Activated naive CD8-positive, alpha-beta T cell treated with anti-CD3 and anti-CD28 coated beads, Interleukin-2, amount 50 U/mL, for 24 hours (primary cell): ENCODE results near the gene GPR152.
A peak's percentile ranks its signal among the peaks of the same experiment; 100 is the strongest.

Source experiments
- ATAC-seq: fragments of 150-1000 bp; cut with Tn5 transposase; one replicate; pipeline ENCODE4 v1.10.0; 2021
- DNase-seq: peaks from one replicate; pipeline ENCODE4 v3.0.0; 2021
- H3K27ac Mint-ChIP-seq: one replicate; pipeline ENCODE4 v1.8.0; 2021; ENCODE audit warnings: mild to moderate bottlenecking, mixed read lengths
- H3K27me3 Mint-ChIP-seq: one replicate; pipeline ENCODE4 v1.8.0; 2021; ENCODE audit warnings: mixed read lengths
- H3K36me3 Mint-ChIP-seq: one replicate; pipeline ENCODE4 v1.8.0; 2021; ENCODE audit warnings: low read depth, mixed read lengths
- H3K4me1 Mint-ChIP-seq: one replicate; pipeline ENCODE4 v1.8.0; 2021; ENCODE audit warnings: mixed read lengths
- H3K4me3 Mint-ChIP-seq: one replicate; pipeline ENCODE4 v1.8.0; 2021; ENCODE audit warnings: mild to moderate bottlenecking, moderate library complexity, mixed read lengths
- H3K9me3 Mint-ChIP-seq: one replicate; pipeline ENCODE4 v1.8.0; 2021; ENCODE audit warnings: mixed read lengths

The GPR152 gene

DNA sequence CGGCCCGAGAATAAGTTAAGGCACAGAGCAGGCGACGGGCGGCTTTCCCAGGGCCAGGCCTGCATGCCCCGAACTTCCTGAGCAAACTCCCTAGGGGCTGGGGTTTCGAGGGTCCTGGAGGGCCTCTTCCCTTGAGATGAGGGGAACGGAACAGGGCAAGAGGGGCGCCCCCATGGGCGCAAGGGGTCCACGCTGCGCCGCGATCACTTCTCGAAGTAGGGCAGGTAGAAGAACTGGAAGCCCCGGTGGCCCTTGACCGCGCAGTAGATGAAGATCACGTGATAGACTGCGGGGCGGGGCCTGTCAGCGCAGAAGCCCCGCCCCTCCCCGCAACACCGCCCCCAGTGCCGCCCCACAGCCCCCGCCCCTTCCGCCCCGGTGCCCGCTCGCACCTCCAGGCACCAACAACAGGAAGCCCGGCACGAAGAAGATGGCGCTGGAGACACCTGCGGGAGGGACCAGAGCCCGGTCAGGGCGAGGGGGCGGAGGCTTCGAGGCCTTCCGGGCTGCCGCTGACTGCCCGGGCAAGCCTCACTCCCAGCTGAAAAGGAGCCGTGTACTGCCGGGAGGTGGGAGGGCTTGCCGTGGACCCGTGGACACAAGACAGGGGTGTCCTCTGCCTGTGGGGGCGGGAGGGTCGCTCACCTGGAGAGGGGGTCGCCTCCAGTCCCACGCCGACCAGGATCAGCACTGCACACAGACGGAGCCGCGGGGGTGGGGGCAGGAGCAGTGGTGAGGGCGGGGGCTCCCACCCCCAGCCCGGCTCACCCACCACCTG lies 12.1 kb upstream of the GPR152 start:
- DNase-seq (peak; percentile 94), ATAC-seq (peak; percentile 77)
- Mint-ChIP-seq H3K4me1 (peaks cover 41% of the 10 kb centered on the region), H3K4me3 (peak overlapping the region; percentile 84), H3K27me3 (no peaks in the 10 kb centered on the region), H3K9me3 (no peaks in the 10 kb centered on the region), H3K27ac (peak overlapping the region; percentile 82), H3K36me3 (no peaks in the 10 kb centered on the region)

DNA sequence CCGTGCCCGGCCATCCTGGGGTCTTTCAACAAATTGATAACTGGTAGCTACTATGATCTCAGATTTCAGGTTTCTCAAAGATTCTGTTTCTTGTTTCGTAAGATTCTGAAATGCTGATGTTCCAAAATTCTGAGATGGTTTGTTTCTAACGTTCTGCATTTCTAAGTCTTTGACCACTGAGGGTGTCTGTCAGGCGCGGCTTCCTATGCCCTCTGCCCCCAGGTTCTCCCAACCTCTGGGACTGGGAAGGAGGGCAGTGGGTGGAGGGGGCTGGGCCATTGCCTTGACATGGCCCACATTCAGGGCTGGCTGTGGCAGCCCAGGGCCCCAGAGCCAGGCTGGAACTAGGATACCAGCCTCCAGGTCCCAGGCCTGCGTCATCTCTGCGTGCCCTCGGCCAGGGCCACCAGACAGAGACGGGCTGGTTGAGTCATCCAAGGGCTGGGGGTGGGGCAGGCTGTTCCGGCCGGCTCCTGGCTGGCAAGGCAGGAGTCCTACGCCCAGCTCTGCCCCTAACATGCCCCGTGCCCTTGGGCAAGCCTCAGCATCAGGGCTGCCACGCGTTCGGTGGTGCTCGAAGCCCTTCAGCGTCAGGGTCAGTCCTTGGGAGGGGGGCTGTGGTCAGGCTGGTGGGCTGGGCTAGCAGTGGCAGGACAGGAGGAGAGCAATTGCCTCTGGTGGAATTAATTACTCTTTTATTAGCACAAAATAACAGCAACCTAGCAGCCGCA lies 11.3 kb upstream of the GPR152 start:
- ATAC-seq = no peak
- no peaks in the 10 kb centered on the region for H3K36me3 Mint-ChIP-seq
- H3K27me3 Mint-ChIP-seq = no peaks in the 10 kb centered on the region
- H3K4me3 Mint-ChIP-seq = peak overlapping the region; percentile 84
- peaks cover 37% of the 10 kb centered on the region for H3K4me1 Mint-ChIP-seq
- peak overlapping the region; percentile 82 for H3K27ac Mint-ChIP-seq
- no peak for DNase-seq
- H3K9me3 Mint-ChIP-seq = no peaks in the 10 kb centered on the region

- Mint-ChIP-seq H3K4me1 (peaks cover 34% of the 10 kb centered on the region), H3K36me3 (no peaks in the 10 kb centered on the region), H3K9me3 (no peaks in the 10 kb centered on the region), H3K4me3 (no peak overlapping the region), H3K27me3 (no peaks in the 10 kb centered on the region), H3K27ac (no peak overlapping the region)
- DNase-seq = no peak
- no peak for ATAC-seq
These were observed 10.7 kb upstream of the GPR152 start for GRCh38 chr11:67463186-67463585.

DNA sequence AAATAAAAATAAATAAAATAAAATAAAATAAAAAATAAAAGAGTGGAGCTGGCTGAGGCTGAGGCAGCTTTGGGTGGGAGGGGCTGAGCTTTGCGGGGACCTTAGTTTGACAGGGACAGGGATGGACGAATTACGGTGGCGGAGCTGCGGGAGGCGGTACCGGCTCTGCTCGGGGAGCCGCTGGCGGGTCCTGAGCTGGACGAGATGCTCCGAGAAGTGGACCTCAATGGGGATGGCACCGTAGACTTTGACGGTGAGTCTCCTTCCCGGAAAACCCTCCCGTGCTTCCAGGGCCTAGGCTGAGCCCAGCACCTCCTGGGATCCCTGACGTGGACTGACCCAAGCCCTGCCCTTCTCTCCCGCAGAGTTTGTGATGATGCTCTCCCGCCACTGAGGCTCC lies 5.7 kb upstream of the GPR152 start:
- peaks cover 13% of the 10 kb centered on the region for H3K4me1 Mint-ChIP-seq
- H3K9me3 Mint-ChIP-seq = no peaks in the 10 kb centered on the region
- H3K27ac Mint-ChIP-seq = no peak overlapping the region
- no peak overlapping the region for H3K4me3 Mint-ChIP-seq
- ATAC-seq (no peak), DNase-seq (no peak)
- H3K27me3 Mint-ChIP-seq = no peaks in the 10 kb centered on the region
- H3K36me3 Mint-ChIP-seq = no peaks in the 10 kb centered on the region

- H3K36me3 Mint-ChIP-seq = no peaks in the 10 kb centered on the region
- no peaks in the 10 kb centered on the region for H3K27me3 Mint-ChIP-seq
These were observed 4.9 kb upstream of the GPR152 start for GRCh38 chr11:67457453-67457852.

DNA sequence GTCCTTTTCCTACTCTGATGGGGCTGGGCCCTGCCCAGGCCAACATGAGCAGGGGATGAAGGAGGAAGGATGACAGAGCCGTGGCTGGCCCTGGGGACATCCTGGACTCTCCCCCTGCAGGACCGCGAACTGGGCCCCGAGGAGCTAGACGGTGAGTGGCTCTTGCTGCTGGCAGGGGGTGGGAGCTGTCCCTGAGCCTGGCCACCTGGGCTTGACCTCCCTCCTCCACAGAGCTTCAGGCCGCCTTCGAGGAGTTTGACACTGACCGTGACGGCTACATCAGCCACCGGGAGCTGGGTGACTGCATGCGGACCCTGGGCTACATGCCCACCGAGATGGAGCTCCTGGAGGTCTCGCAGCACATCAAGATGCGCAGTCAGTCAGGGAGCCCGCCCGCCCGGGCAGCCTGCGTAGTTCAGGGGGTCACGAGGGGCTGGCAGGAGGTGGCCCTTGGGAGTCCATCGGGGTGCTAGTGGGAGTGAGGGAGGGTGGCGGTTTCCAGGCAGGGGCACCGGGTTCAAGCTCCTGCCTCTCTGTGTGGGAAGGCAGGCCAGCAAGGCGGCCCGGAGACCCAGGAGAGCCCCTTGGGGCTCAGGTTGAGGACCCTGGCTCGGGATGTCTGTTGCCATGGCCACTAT lies 3.7 kb upstream of the GPR152 start:
- Mint-ChIP-seq H3K27ac (no peak overlapping the region), H3K4me3 (no peak overlapping the region), H3K4me1 (peaks cover 12% of the 10 kb centered on the region), H3K27me3 (no peaks in the 10 kb centered on the region), H3K36me3 (no peaks in the 10 kb centered on the region), H3K9me3 (no peaks in the 10 kb centered on the region)
- DNase-seq (no peak), ATAC-seq (no peak)

More at GRCh38 chr11:67457453-67457852, 4.9 kb upstream of the GPR152 start:
- ATAC-seq (no peak), DNase-seq (no peak)
- H3K4me1 Mint-ChIP-seq = peaks cover 9% of the 10 kb centered on the region
- no peak overlapping the region for H3K27ac Mint-ChIP-seq
- H3K9me3 Mint-ChIP-seq = no peaks in the 10 kb centered on the region
- no peak overlapping the region for H3K4me3 Mint-ChIP-seq

GRCh38 chr11:67455054-67455453 lies 2.5 kb upstream of the GPR152 start, which contains the start of gene CABP4:
CABP4 (plus strand) TSS chr11:67455354; CDS start chr11:67455424, 70 bp downstream.
- Mint-ChIP-seq H3K4me1 (peaks cover 8% of the 10 kb centered on the region), H3K27ac (no peak within 1 kb of the TSS), H3K9me3 (no peaks in the 10 kb centered on the region), H3K27me3 (no peaks in the 10 kb centered on the region), H3K36me3 (no peaks in the 10 kb centered on the region), H3K4me3 (no peak within 1 kb of the TSS)
- ATAC-seq (no peak), DNase-seq (no peak)

GRCh38 chr11:67453816-67454732 lies 1.5 kb upstream of the GPR152 start:
- H3K27ac Mint-ChIP-seq = no peak overlapping the region

DNA sequence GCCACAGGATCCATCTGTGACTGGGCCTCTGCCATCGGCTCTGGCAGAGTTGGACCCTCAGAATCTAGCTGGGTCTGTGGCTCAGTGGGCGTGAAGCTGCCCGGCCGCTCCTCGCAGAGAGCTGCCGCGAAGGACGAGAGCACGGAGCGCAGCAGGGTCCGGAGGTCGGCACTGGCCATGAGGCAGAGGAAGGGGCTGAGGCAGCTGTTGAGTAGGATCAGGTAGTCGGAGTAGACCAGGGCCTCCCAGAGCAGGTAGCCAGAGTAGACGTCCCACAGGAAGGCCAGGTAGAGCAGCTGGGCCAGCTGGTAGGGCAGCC lies 912 bp downstream of the GPR152 start:
- Mint-ChIP-seq H3K36me3 (no peaks in the 10 kb centered on the region), H3K27me3 (no peaks in the 10 kb centered on the region), H3K27ac (no peak overlapping the region), H3K4me3 (no peak overlapping the region), H3K9me3 (no peaks in the 10 kb centered on the region), H3K4me1 (peaks cover 22% of the 10 kb centered on the region)
- DNase-seq (no peak), ATAC-seq (no peak)

More at GRCh38 chr11:67453816-67454732, 1.5 kb upstream of the GPR152 start:
- DNase-seq (no peak), ATAC-seq (no peak)
- Mint-ChIP-seq H3K27me3 (no peaks in the 10 kb centered on the region), H3K36me3 (no peaks in the 10 kb centered on the region), H3K4me1 (peaks cover 12% of the 10 kb centered on the region), H3K4me3 (no peak overlapping the region), H3K9me3 (no peaks in the 10 kb centered on the region)

- no peak overlapping the region for H3K27ac Mint-ChIP-seq
- H3K4me1 Mint-ChIP-seq = peaks cover 26% of the 10 kb centered on the region
- H3K9me3 Mint-ChIP-seq = no peaks in the 10 kb centered on the region
- no peaks in the 10 kb centered on the region for H3K36me3 Mint-ChIP-seq
- no peak overlapping the region for H3K4me3 Mint-ChIP-seq
- no peaks in the 10 kb centered on the region for H3K27me3 Mint-ChIP-seq
- no peak for DNase-seq
- ATAC-seq = no peak
These were observed 1.5 kb downstream of the GPR152 start for GRCh38 chr11:67450796-67451657.

DNA sequence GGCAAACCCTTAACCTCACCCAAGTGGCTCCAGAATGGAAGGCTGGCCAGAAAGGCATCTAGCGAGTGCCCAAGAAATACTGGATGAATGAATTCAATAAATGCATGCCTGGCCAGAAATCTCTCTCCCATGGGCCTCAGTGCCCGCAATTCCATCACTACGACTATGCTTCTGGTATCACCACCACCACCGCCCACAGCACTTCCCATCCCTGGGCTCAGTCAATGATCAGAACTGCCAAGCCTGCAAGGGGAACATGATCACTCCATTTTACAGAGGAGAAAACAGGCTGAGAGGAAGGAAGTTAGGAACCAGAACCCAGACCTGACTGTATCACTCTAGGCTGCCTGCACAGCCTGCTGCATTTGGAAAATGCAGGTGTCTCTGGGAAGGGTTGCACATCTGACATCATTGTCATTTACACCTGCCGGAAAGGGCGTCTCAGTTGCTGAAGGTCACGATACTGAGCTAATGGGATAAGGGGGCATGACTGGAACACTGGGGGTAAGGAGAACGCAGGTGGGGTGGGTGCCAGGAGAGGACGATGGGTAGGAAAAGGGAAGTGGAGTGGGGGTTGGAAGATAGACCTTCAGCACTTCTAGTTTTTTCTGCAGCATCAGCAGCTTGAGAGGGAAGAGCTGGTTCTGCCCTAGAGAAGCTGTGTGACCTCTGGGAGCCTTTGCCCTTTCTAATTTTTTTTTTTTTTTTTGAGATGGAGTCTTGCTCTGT lies 3.2 kb downstream of the GPR152 start:
- Mint-ChIP-seq H3K27ac (no peak overlapping the region), H3K36me3 (no peaks in the 10 kb centered on the region), H3K4me3 (no peak overlapping the region), H3K9me3 (no peaks in the 10 kb centered on the region), H3K27me3 (no peaks in the 10 kb centered on the region), H3K4me1 (peaks cover 43% of the 10 kb centered on the region)
- no peak for DNase-seq
- no peak for ATAC-seq

- DNase-seq (no peak), ATAC-seq (no peak)
- Mint-ChIP-seq H3K4me1 (peaks cover 50% of the 10 kb centered on the region), H3K27me3 (no peaks in the 10 kb centered on the region), H3K36me3 (no peaks in the 10 kb centered on the region), H3K9me3 (no peaks in the 10 kb centered on the region), H3K4me3 (no peak overlapping the region), H3K27ac (no peak overlapping the region)
These were observed 4.3 kb downstream of the GPR152 start for GRCh38 chr11:67448220-67448609.

GRCh38 chr11:67445515-67445914 lies 7.0 kb downstream of the GPR152 start:
- DNase-seq (no peak), ATAC-seq (no peak)
- Mint-ChIP-seq H3K36me3 (no peaks in the 10 kb centered on the region), H3K9me3 (no peaks in the 10 kb centered on the region), H3K4me3 (peak overlapping the region; percentile 73), H3K27ac (peak overlapping the region; percentile 47), H3K27me3 (no peaks in the 10 kb centered on the region), H3K4me1 (peaks cover 65% of the 10 kb centered on the region)
